ENCODE data around the gene BCAT1.
"Not testable (repeated sequence)": the region's sequence is repeated elsewhere in the genome, so short reads cannot be mapped to it uniquely, and the experiment has no call there.

BCAT1 gene

GRCh38 chr12:24880732-24881131, 68.2 kb downstream of the BCAT1 start:
- no peak for TF ChIP-seq CTCF (IDR thresholded peaks at IDR 0.05; ENCODE audit: low read depth, low read length, missing control alignments)
- H3K4me3 ChIP-seq (replicated peaks; ENCODE audit: low read depth, low read length), result no peak overlapping the region
- DNase-seq (ENCODE audit: extremely low read depth, low read depth), result no peak

GRCh38 chr12:24879644-24880043, 69.3 kb downstream of the BCAT1 start:
- no peak for DNase-seq (ENCODE audit: extremely low read depth, low read depth)
- no peak overlapping the region for H3K4me3 ChIP-seq (replicated peaks; ENCODE audit: low read depth, low read length)
- TF ChIP-seq CTCF (IDR thresholded peaks at IDR 0.05; ENCODE audit: low read depth, low read length, missing control alignments), result no peak

GRCh38 chr12:24875014-24875413, 73.9 kb downstream of the BCAT1 start:
- no peak for TF ChIP-seq CTCF (IDR thresholded peaks at IDR 0.05; ENCODE audit: low read depth, low read length, missing control alignments)
- H3K4me3 ChIP-seq (replicated peaks; ENCODE audit: low read depth, low read length), result no peak overlapping the region
- DNase-seq (ENCODE audit: extremely low read depth, low read depth), result no peak

- no peak for DNase-seq (ENCODE audit: extremely low read depth, low read depth)
- H3K4me3 ChIP-seq (replicated peaks; ENCODE audit: low read depth, low read length), result no peak overlapping the region
- no peak for TF ChIP-seq CTCF (IDR thresholded peaks at IDR 0.05; ENCODE audit: low read depth, low read length, missing control alignments)
Measured at GRCh38 chr12:24872211-24872610, 76.7 kb downstream of the BCAT1 start.

GRCh38 chr12:24866139-24866538, 82.8 kb downstream of the BCAT1 start:
- DNase-seq (ENCODE audit: extremely low read depth, low read depth); H3K4me3 ChIP-seq (replicated peaks; ENCODE audit: low read depth, low read length): not testable (repeated sequence)

- H3K4me3 ChIP-seq (replicated peaks; ENCODE audit: low read depth, low read length), result no peak overlapping the region
- DNase-seq (ENCODE audit: extremely low read depth, low read depth), result no peak
- no peak for TF ChIP-seq CTCF (IDR thresholded peaks at IDR 0.05; ENCODE audit: low read depth, low read length, missing control alignments)
Measured at GRCh38 chr12:24864796-24865125, 84.1 kb downstream of the BCAT1 start.

GRCh38 chr12:24861766-24862540, 86.9 kb downstream of the BCAT1 start:
- no peak for DNase-seq (ENCODE audit: extremely low read depth, low read depth)
- no peak overlapping the region for H3K4me3 ChIP-seq (replicated peaks; ENCODE audit: low read depth, low read length)
- TF ChIP-seq CTCF (IDR thresholded peaks at IDR 0.05; ENCODE audit: low read depth, low read length, missing control alignments), result no peak
